NCI-H1436 (cell line): ENCODE measurements around the gene TRAPPC12.

ENCODE experiments used
- DNase-seq: peaks from one replicate; lab custom pipeline; 2025; lab: John Stamatoyannopoulos, UW

TRAPPC12 gene

DNA sequence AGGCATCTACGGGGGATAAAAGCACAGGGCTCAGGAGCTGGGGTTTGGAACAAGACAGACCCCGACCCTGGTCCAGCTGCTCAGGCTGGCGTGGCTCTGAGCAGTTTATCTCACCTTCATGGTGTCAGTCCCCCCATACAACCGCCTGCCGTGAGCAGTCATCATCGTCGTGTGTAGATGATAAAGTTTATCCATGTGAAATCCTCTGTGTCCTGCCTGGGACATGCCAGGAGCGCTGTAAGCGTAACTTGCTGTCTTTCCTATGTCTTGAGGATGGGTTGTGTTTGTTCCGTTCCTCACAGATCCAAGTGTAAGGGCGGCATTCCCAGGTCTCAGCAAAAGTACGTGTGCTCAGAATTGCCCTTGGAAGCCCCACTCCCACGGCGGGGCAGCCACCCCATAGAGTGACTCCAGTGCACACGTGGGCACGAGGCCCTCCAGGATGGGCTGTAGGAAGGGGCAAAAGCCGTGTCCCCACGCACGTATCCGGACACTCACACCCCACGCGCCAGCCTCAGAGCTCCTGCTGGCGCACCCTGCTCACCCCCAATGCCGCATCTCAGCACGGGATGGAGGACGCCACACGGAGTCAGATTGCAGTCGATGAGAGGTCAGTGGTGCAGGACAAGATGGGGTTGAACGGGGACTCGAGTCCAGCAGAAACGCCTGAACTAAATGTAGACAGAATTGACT, 88.9 kb downstream of the TRAPPC12 start:
- DNase-seq: no peak

DNA sequence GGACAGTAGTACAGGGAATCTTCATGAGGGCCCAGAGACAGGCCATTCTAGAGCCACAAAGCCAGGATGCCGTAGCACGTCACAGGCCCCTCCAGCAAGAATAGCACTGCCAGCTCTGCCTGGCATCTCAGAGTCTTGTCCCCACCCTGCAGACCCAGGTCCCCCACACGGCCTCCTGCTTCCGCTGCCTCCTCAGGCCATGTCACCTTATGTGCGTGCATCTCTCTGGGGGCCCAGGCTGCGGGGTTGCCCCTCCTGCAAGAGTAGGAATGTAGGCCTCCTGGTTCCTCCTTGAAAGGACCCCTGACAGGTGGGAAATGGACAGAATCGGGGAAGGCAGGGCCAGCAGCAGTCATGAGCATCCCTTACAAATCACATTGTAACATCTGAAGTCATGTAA, 90.0 kb downstream of the TRAPPC12 start:
- no peak for DNase-seq

DNA sequence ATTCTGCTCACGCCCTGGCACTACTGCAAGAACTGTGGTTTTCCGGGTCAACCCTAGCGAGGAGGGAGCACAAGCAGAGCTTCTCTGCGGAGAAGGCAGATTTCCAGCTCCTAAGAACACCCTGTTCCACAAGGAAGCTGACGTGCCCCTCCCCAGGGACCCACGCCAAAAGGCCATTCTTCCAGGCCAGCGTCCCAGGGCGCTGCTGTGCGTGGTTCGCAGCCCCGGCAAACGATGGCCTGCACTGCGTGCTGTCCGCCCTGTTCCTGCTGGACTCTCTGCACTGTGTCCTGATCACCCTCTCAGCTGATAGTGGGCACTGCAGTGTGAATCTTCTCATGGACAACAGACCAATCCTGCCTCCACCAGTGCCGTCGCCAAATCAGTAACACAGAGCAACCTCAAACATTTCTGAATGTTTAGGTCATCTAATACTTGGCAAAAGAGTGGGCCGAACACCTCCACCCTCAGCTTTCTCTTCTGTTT, 90.7 kb downstream of the TRAPPC12 start:
- no peak for DNase-seq

- no peak for DNase-seq
Observed at GRCh38 chr2:3470856-3471737, 91.6 kb downstream of the TRAPPC12 start.

- DNase-seq: no peak
Observed at GRCh38 chr2:3472296-3472695, 92.8 kb downstream of the TRAPPC12 start.

DNA sequence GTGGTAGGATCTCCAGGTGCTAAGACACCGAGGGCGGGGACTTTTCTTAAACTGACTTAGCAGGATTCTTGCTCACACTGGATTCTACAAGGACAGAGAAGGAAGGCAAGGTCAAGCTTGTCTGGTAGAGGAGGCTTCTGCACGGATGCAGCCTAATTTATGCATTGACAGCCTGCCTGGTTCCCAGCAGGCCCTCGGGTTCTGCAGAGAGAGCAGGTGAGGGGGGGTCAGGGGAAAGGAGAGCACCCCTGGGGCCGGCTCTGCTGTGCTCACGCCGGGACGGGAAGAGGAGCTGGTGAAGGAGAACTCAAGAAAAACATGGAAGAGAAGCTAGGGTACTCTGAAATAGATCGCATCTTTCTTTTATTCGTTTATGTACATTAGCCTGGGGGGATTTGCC, 93.5 kb downstream of the TRAPPC12 start:
- DNase-seq: no peak

- no peak for DNase-seq
Observed at GRCh38 chr2:3475771-3476170, 96.3 kb downstream of the TRAPPC12 start.

DNA sequence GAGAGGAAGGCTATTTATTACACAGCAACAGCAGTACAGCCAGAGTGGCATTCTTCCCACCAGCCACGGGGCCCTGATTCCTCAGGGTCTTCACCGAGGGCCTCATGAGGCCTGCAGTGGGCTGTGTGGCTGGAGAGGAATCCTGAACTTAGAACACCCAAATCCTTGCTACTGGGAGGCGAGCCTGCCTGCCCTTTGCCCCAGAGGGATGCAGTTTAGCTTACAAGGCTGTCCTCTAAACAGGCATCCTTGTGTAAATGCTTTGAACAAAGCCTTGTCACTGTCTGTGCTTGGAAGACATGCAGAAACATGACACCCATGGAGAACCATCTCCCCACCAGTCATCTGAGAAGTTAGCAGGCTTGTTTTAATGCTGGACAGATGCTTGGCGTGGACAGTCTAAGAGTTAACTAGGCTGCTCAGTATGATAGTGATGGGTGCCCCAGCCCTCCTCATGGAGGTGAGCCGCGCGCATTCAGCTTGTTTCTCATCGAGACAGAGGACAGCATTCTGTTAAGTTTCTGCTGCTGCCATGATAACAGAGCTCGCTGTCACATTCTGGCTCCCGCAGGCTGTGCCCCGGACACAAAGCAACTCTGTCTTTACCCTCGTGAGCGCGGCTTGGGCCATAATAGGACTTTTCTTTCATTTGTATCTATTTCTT, 97.0 kb downstream of the TRAPPC12 start:
- DNase-seq: no peak

DNA sequence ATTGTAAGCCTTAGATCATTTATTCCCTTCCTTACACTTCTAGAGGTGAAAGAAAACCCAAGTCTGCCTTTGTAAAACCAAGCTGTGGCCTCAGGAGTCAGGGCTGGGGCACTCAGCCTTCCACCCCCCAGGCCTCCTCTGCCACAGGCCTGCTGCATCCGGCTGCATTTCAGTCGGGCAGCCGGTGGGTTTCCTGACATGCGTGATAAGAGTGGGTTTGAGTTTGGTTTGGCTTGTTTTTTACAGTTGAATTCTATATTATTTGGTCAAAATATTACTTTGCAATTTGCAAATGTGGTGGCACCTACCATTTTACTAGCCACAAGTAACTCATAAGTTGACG, 97.5 kb downstream of the TRAPPC12 start:
- no peak for DNase-seq

GRCh38 chr2:3478846-3479385, 99.4 kb downstream of the TRAPPC12 start:
- no peak for DNase-seq

GRCh38 chr2:3479430-3480320, 100.2 kb downstream of the TRAPPC12 start:
- no peak for DNase-seq

DNA sequence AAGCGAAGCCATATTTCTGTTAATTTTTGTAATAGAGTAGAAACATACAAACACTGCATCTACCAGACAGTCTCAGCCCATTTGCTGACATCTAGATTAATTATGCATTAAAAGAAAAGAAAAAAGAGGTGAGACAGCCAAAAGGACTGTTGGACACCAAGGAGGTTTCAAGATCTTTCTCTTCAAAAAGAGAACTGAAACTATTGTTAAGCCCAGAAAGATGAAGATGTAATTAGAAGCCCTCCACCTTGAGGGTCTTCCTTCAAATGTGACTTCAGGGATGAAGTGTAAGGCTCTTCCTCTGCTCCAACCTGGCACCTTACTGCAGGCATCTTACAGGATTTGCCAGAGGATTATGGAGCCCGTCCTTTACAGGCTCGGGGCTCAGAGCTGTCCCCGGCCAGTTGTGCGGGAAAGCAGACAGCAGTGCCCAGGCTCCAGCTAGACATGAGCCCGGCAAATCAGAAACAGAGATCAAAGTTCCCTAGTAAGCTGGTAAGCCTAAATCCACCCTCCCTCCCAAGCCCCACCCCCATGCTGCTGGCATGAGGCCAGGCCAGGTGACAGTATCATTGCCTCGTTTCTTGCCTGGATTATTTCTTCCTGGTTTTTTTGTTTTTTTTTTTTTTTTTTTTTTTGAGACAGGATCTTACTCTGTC, 101.0 kb downstream of the TRAPPC12 start:
- no peak for DNase-seq

GRCh38 chr2:3481011-3481400, 101.5 kb downstream of the TRAPPC12 start:
- no peak for DNase-seq

DNA sequence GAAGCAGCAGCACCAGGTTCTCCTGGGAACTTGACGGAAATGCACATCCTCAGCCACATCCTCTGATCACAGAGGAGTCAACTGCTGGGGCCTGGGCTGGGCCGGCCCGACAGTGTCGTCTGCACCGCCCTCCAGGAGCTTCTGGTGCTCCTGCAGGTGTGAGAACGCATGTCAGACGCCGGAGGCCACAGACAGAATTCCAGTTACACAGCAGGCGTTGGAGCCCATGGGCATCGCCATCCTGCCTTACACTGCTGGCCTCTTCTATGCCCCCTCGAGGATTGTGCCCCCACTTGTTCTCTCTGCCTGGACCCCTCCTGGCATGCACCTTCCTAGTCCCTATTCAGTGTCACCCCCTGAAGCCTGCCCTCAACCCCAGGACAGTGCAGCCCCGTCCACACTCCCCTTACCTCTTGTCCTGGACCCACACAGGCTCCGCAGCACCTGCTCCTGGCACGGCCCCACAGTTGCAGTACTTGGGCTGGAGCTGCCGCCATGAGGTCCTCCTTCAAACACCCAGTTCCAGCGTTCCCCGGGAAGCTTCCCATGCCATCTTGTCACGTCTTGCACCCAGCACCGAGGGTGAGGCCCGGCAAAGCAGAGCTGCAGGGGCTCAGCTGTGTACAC, 102.4 kb downstream of the TRAPPC12 start:
- no peak for DNase-seq

DNA sequence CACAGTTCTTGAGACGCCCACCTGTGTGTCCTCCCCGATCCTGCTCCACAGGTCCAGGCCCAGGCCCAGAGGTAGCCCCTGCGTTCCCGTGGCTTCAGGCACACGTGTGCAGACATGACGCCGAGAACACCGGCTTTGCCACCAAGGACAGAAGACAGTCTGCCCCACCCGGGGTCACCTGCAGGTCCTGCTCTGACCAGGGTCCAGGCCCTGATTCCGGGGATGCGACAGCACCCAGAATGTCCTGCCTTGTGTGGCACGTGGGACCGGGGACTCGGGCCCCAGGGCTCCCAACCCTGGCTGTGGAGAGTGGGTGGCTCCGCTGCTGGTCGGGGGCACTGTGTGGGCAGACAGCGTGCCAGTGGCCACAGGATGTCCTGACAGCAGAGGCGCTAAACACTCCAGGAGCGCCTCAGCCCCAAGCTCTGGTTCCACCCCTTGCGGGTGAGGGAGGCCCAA, 102.9 kb downstream of the TRAPPC12 start:
- no peak for DNase-seq

- DNase-seq: no peak
Observed at GRCh38 chr2:3483227-3483985, 103.9 kb downstream of the TRAPPC12 start.

DNA sequence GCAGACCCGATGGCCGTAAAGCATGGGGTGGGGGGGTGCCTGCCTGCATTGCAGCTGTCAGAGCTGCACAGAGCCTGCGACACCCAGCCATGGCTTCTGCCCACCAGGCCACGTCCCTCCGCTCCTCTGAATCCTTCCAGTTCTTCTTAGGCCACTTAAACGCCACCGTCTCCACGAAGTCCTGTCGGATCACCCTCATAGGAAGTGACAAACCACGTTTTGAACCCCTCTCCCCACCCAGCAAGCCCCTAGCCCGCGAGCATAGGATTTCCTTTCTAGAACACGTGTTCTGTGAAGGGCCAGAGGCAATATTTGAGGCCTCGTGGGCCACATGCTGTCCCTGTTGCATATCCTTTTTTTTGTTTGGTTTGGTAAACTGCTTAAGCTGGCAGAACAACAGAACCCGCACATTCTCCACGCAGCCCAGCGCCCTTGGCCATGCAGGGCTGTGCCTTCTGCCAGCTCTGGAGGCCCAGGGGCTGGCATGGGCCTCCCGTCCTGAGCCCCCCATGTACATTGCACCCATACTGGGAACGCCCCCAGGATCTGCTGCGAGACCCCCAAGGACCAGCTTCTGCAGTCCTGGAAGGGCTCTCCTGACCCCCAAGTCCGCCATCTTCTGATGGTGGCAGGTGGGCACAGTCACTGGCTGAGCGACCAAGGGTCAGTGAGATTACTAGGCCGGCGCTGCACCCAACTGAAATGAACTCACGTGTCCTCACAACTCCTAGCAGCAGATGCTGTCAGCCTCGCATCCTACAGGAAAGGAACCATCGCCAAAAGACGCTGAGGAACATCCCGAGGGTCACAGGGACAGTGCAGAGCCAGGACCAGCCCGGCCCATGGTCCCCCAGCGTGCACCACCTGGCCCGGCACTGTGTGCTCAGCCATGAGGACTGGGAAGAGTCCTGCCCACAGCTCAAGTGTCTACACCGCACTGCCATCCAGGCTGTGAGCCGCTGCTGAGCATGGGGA, 104.8 kb downstream of the TRAPPC12 start:
- no peak for DNase-seq

DNA sequence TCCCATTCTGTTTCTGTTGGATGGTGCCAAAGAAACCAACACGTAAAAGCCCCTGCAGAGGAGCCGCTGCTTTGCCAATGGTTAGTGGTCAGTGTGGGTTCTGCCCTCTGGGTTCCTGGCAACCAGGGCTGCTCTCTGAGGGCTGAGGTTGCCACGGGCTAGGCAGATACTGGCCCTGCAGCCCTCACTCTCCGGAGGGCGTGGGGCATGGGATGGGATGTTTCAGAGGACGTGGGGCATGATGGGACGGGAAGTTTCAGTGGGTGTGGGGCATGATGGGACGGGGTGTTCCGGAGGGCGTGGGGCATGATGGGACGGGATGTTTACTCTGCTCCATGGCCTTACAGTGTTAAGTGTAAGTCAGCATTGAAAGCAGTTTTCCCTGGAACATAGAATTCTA, 105.7 kb downstream of the TRAPPC12 start:
- no peak for DNase-seq
